C4-2B (cell line): ENCODE measurements around the gene PCDHGA11.
A peak's percentile ranks its signal among the peaks of the same experiment; 100 is the strongest.

ENCODE experiments used
- ZFX ChIP-seq: fragments of 450-650 bp; IDR thresholded peaks from 2 replicates; pipeline ENCODE4 v1.6.1; 2017
- TF ChIP-seq, protein P1 (sequence below): fragments of 450-650 bp; conservative IDR thresholded peaks from 2 replicates; pipeline ENCODE4 v1.5.1; 2017; ENCODE audit warnings: mild to moderate bottlenecking

DNA sequence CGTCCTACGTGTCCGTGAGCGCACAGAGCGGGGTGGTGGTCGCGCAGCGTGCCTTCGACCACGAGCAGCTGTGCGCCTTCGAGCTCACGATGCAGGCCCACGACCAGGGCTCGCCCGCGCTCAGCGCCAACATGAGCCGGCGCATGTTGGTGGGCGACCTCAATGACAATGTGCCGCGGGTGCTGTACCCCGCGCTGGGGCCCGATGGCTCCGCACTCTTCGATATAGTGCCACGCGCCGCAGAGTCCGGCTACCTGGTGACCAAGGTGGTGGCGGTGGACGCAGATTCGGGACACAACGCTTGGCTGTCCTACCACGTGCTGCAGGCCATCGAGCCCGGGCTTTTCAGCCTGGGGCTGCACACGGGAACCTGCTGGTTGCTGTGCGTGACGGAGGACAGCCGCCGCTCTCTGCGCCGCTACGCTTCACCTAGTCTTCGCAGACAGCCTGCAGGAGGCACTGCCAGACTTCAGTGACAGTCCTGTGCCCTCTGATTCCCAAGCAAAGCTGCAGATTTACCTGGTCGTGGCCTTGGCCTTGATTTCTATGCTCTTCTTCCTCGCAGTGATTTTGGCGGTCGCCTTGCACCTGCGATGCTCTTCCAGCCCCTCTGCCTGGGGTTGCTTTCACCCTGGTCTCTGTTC lies 7.1 kb downstream of the PCDHGA11 start:
- TF ChIP-seq, protein P1, sequence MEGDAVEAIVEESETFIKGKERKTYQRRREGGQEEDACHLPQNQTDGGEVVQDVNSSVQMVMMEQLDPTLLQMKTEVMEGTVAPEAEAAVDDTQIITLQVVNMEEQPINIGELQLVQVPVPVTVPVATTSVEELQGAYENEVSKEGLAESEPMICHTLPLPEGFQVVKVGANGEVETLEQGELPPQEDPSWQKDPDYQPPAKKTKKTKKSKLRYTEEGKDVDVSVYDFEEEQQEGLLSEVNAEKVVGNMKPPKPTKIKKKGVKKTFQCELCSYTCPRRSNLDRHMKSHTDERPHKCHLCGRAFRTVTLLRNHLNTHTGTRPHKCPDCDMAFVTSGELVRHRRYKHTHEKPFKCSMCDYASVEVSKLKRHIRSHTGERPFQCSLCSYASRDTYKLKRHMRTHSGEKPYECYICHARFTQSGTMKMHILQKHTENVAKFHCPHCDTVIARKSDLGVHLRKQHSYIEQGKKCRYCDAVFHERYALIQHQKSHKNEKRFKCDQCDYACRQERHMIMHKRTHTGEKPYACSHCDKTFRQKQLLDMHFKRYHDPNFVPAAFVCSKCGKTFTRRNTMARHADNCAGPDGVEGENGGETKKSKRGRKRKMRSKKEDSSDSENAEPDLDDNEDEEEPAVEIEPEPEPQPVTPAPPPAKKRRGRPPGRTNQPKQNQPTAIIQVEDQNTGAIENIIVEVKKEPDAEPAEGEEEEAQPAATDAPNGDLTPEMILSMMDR: 0 out of 2 replicates have a peak, but pooled peaks have one; percentile 8
- TF ChIP-seq ZFX: no peak
